Muscle layer of colon (tissue), 2 donors: ENCODE results near the gene SLC5A2.
"Not testable (repeated sequence)": the region's sequence is repeated elsewhere in the genome, so short reads cannot be mapped to it uniquely, and the experiment has no call there.

ENCODE experiments used
- H3K27ac ChIP-seq: one replicate; pipeline ENCODE4 v1.7.0; 2013; ENCODE audit warnings: low read depth, mild to moderate bottlenecking, low read length, moderate library complexity
- H3K27me3 ChIP-seq, 2 donors: one replicate each; pipeline ENCODE4 v1.7.0; 2013; ENCODE audit warnings: low read length in 2 of 2, mild to moderate bottlenecking in 2 of 2; ENCODE audit not compliant: insufficient read depth in 2 of 2, control insufficient read depth in 1 of 2
- H3K36me3 ChIP-seq: one replicate; pipeline ENCODE4 v1.7.0; 2013; ENCODE audit warnings: mild to moderate bottlenecking, low read length; ENCODE audit not compliant: insufficient read depth
- H3K4me1 ChIP-seq: one replicate; pipeline ENCODE4 v1.7.0; 2013; ENCODE audit warnings: mild to moderate bottlenecking, low read length; ENCODE audit not compliant: insufficient read depth
- H3K4me3 ChIP-seq, 2 donors: one replicate each; pipeline ENCODE4 v1.7.0; 2013; ENCODE audit warnings: low read length in 2 of 2, low read depth in 1 of 2, mild to moderate bottlenecking in 1 of 2, moderate library complexity in 1 of 2
- H3K9ac ChIP-seq: one replicate; pipeline ENCODE4 v1.7.0; 2013; ENCODE audit warnings: low read length
- H3K9me3 ChIP-seq: one replicate; pipeline ENCODE4 v1.7.0; 2013; ENCODE audit warnings: mild to moderate bottlenecking, low read length
- donor health status: abdominal sarcoma.
- donor health status: Adenocarcinoma of cecum.

Gene SLC5A2

DNA sequence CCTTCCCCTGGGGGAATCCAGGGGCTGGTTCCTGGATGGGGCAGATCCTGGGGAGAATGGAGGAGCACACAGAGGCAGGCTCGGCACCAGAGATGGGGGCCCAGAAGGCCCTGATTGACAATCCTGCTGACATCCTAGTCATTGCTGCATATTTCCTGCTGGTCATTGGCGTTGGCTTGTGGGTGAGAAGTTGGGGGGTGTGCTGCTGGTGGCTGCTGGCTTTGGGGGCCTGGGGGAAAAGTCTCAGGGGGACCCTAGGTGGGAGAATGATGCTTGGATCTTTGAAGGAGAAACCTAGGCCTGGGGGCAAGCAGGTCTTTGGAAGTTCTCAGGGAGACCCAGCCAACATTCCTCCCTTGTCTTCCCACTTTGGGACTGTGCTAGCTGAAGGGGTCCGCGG is at the start of gene SLC5A2:
Gene SLC5A2, plus strand, starts transcription at position 43 of the 400 bp plus-strand sequence. Its CDS starts 14 bp downstream, at position 57.
- Histone ChIP-seq H3K36me3 (peaks cover 2% of the 10 kb centered on the region), H3K9ac (no peak within 1 kb of the TSS), H3K9me3 (no peaks in the 10 kb centered on the region), H3K4me1 (peaks cover 20% of the 10 kb centered on the region), H3K4me3 (no peak within 1 kb of the TSS), H3K27me3 (peaks cover 9 to 21% of the 10 kb centered on the region in 2 donors), H3K27ac (no peak within 1 kb of the TSS)

DNA sequence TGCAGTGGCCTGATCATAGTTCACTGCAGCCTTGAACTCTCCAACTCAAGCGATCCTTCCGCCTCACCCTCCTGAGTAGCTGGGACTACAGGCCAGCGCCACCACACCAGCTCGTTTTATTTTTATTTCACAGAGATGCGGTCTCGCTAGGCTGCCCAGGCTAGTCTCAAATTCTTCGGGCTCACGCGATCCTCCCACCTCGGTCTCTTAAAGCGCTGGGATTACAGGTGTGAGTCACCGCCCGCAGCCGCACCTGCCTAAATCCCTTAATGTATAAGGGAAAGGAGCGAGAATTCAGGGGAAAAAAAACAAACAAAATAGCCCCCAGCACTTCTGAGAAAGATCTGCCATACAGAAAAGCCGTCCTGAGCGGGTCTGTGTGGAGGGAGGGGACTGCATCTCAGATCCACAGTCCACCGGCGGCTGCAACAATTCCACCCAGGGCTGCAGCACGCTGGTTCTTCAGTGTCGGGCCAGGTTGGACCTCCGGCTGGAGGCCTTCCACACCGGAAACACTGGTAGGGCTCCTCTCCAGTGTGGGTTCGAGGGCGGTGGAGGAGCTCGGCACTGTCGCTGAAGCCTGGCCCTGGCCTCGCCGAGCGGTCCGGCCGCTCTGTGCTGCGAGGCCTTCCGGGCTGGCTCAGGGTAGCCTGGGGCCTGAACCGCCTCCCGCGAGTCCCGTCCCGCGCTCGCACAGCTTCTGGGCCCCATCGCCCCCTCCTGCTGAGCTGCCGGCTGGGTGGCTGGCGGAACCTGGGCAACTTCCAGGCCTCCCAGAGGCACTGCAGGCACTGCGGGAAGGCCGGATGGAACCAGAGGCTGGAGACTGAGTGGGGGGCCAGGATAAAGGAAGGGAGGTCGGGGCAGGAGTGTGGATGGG is 47.3 kb upstream of the SLC5A2 start:
- Histone ChIP-seq H3K27ac (no peak overlapping the region), H3K4me3 (no peak overlapping the region), H3K27me3 (no peaks in the 10 kb centered on the region), H3K36me3 (no peaks in the 10 kb centered on the region), H3K9me3 (no peaks in the 10 kb centered on the region), H3K9ac (no peak overlapping the region), H3K4me1 (no peaks in the 10 kb centered on the region)

DNA sequence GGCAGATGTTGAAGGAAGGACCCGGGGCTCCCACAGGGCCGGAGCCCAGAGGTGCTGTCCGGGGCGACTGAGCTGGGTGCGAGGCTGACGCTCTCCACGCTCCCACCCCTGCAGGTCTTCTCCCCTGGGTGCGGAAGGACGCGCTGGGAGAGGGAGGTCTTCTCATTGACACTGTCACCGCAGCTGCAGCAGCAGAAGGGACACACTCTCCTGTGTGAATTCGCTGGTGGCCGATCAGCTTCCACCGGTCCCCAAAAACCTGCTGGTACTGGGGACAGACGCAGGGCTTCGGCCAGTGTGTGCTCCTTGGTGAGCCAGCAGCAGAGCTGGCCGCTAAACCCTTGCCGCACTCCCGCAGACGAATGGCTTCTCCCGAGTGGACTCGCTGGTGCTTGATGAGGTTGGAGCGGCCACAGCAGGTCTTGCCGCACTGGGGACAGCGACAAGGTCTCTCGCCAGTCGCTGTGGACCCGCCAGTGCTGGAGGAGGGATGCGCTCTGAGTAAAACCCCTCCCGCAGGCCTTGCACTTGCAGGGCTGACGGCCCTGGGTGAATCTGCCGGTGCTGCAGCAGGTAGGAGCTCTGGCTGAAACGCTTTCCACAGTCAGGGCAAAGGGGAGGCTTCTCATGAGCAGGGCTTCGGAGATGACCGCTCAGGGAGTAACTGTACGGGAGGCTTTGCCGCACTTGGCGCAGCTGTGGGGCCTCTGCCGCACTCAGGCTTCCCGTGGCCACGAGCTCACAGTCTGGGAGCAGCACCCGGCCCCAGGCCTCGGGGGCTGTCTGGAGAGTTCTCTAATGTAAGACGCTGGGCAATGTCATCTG is 46.5 kb upstream of the SLC5A2 start:
- no peaks in the 10 kb centered on the region for H3K27me3 ChIP-seq
- H3K36me3 ChIP-seq = no peaks in the 10 kb centered on the region
- no peak overlapping the region for H3K4me3 ChIP-seq
- no peak overlapping the region for H3K9ac ChIP-seq
- no peaks in the 10 kb centered on the region for H3K9me3 ChIP-seq
- H3K27ac ChIP-seq = no peak overlapping the region
- H3K4me1 ChIP-seq = no peaks in the 10 kb centered on the region

DNA sequence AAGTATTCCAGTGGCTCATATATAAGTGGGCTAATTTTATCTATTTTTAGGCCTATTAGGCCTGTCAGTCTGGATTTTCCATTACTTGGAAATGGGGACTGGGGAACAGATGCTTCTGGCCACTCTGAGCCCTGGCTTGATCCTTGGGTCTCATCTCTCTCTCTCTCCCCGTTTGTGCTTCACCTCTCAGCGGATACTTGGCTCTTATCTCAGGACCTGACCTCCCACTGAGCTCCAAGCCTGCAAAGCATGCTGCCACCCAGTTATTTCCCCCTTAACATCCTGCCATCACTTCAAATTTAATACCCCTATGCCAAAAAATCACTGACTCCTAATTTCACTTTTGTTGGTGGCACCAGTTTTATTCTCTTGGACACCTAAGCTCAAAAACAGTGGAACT is 44.5 kb upstream of the SLC5A2 start:
- no peaks in the 10 kb centered on the region for H3K27me3 ChIP-seq
- H3K36me3 ChIP-seq = no peaks in the 10 kb centered on the region
- no peak overlapping the region for H3K27ac ChIP-seq
- H3K9ac ChIP-seq = no peak overlapping the region
- peaks cover 6% of the 10 kb centered on the region for H3K4me1 ChIP-seq
- no peaks in the 10 kb centered on the region for H3K9me3 ChIP-seq
- no peak overlapping the region for H3K4me3 ChIP-seq

DNA sequence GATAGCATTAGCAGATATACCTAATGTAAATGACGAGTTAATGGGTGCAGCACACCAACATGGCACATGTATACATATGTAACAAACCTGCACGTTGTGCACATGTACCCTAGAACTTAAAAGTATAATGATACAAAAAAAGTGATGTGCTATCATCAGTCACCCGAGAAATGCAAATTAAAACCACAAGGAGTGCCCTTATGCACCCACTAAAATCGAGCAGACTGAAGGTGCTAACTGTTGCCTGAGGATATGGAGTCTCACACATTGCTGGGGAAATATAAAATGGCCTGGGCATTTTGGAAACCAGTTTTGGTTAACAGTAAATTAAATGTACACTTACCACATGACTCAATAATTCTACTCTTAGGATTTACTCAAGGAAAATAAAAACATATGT is 43.9 kb upstream of the SLC5A2 start:
- H3K4me3 ChIP-seq, H3K9ac ChIP-seq, H3K9me3 ChIP-seq, H3K27ac ChIP-seq, H3K36me3 ChIP-seq, H3K27me3 ChIP-seq, H3K4me1 ChIP-seq: not testable (repeated sequence)

DNA sequence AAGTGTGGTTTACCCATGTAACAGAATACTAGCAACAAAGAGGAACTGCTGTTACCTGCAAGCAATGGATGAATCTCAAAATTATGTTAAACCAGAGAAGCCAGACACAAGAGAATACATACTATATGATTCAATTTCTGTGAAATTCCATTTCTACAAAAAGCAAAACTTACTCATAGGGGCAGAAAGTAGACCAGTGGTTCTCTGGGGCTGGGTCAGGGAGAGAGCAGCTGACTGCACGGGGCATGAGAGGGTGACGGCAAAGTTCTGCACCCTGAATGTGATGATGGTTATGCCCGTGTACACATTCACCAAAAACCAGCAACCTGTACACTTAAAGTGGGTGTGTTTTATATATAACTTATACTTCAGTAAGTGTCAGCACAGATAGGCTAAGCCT is 43.4 kb upstream of the SLC5A2 start:
- Histone ChIP-seq H3K9me3 (no peaks in the 10 kb centered on the region), H3K4me3 (no peak overlapping the region), H3K36me3 (no peaks in the 10 kb centered on the region), H3K27me3 (no peaks in the 10 kb centered on the region), H3K9ac (no peak overlapping the region), H3K27ac (no peak overlapping the region), H3K4me1 (peaks cover 6% of the 10 kb centered on the region)

DNA sequence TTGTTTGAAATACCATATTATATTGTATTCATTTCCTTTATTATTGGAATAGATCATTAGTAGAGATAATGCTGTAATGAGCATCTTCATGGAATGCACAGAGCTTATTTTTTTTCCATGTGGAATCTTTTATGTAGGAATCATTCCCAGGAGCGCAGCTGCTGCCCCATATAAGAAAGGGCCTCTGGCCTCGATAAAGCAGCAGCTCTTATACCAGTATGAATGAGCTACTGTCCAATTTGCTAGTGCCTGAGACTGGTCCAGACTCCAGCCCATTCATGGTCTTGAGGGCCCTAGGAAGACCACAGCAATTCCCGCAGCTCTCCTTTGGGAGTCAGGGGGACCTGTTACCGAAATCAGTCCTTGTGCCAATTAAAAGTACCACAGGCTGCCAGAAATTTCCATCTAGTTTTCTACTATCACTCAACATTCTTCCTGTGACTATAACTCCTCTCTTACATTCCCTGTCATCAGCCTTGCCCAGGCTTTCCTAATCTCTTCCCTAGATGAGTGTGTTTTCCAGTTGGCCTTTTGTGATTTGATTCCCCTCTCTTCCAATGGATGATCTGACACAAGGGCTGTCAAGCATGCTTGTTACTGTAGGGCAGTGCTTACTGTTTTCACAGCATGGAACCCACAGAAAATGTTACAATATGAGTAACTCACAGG is 42.3 kb upstream of the SLC5A2 start:
- Histone ChIP-seq H3K27me3 (no peaks in the 10 kb centered on the region), H3K9ac (no peak overlapping the region), H3K4me1 (peaks cover 6% of the 10 kb centered on the region), H3K9me3 (no peaks in the 10 kb centered on the region), H3K4me3 (no peak overlapping the region), H3K36me3 (no peaks in the 10 kb centered on the region), H3K27ac (no peak overlapping the region)

DNA sequence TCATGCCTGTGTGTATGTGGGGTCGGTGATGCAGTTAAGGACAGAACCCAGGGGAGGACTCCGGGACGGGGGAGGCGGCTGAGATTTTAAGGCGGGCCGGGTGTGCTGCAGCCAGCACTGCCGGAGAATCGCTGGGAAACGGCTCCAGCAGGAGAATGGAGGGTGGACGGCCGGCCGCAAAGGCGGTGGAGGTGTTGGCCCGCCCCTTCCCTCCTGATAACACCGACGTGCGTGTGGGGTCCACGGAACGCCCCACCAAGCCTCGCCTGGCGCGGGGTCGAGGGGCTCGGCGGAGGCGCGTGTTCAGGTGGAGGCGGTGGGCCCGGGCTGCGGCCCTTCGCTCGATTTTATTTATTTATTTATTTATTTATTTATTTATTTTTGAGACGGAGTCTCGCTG is 41.0 kb upstream of the SLC5A2 start:
- H3K4me1 ChIP-seq = peaks cover 6% of the 10 kb centered on the region
- no peaks in the 10 kb centered on the region for H3K27me3 ChIP-seq
- no peaks in the 10 kb centered on the region for H3K36me3 ChIP-seq
- H3K9ac ChIP-seq = no peak overlapping the region
- no peaks in the 10 kb centered on the region for H3K9me3 ChIP-seq
- no peak overlapping the region for H3K27ac ChIP-seq
- H3K4me3 ChIP-seq = no peak overlapping the region

DNA sequence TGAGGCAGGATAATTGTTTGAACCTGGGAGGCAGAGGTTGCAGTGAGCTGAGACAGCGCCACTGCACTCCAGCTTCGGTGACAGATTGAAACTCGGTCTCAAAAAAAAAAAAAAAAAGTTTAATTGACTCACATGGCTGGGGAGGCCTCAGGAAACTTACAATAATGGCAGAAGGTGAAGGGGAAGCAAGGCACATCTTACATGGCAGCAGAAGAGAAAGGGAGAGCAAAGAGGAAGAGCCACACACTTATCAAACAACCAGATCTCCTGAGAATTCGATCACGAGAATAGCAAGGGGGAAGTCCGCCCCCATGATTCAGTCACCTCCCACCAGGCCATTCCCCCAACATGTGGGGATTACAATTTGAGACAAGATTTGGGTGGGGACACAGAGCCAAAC is 37.0 kb upstream of the SLC5A2 start:
- not testable (repeated sequence) for H3K9me3 ChIP-seq, H3K4me1 ChIP-seq, H3K27me3 ChIP-seq, H3K36me3 ChIP-seq, H3K27ac ChIP-seq, H3K4me3 ChIP-seq, H3K9ac ChIP-seq

DNA sequence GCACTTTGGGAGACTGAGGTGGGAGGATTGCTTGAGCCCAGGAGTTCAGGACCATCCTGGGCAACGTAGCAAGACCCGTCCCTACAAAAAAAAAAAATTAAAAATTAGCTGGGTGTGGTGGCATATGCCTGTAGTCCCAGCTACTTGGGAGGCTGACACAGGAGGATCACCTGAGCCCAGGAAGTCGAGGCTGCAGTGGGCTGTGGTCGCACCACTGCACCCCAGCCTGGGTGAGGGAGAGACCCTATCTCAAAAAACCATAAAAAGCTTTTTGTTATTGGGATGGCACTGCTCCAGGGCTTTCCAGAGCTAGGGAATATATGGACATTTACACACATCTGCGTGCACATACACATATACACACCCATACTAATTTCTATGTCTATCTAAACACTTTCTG is 31.7 kb upstream of the SLC5A2 start:
- Histone ChIP-seq H3K27me3 (no peaks in the 10 kb centered on the region), H3K9me3 (no peaks in the 10 kb centered on the region), H3K4me1 (peaks cover 34% of the 10 kb centered on the region), H3K36me3 (no peaks in the 10 kb centered on the region), H3K9ac (no peak overlapping the region), H3K4me3 (no peak overlapping the region), H3K27ac (no peak overlapping the region)

DNA sequence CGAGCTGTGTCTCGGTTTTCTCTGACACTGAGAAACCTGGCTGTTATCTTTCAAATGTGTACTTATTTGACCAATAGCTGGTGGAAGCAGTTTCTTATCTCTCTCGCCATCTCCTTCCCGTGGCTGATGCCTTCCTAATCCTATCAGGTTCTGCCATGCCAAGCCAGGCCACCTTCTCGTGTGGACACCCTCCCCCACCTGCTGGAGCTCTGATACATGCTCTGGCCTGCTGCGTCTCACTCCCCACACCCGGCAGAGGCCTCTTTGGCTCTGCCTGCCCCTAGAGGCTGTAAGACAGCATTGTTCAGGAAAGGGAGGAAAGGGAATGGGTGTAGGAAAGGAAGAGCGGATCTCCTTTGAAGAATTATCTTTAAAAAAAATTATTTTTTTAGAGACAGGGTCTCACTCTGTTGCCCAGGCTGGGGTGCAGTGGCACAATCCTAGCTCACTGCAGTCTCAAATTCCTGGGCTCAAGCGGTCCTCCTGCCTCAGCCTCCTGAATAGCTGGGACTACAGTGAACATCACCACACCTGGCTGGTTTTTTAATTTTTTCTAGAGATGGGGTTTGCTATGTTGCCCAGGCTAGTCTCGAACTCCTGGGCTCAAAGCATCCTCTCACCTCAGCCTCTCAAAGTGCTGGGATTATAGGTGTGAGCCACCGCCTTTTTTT is 31.1 kb upstream of the SLC5A2 start:
- no peak overlapping the region for H3K9ac ChIP-seq
- no peaks in the 10 kb centered on the region for H3K27me3 ChIP-seq
- no peaks in the 10 kb centered on the region for H3K36me3 ChIP-seq
- H3K9me3 ChIP-seq = no peaks in the 10 kb centered on the region
- peaks cover 40% of the 10 kb centered on the region for H3K4me1 ChIP-seq
- H3K4me3 ChIP-seq = no peak overlapping the region
- no peak overlapping the region for H3K27ac ChIP-seq
